Parathyroid adenoma (tissue), 2 donors: ENCODE measurements around the gene PLCXD1.
"Not testable (repeated sequence)": the region's sequence is repeated elsewhere in the genome, so short reads cannot be mapped to it uniquely, and the experiment has no call there.

Experiments used
- H2AFZ ChIP-seq: fragments of 300-600 bp; sonication (generic); one replicate; pipeline ENCODE4 v1.7.0; 2017; ENCODE audit warnings: antibody characterized with exemption, mild to moderate bottlenecking
- H3K27ac ChIP-seq: fragments of 300-600 bp; sonication (generic); one replicate; pipeline ENCODE4 v1.7.0; 2017
- H3K27me3 ChIP-seq: fragments of 300-600 bp; sonication (generic); one replicate; pipeline ENCODE4 v1.7.0; 2017; ENCODE audit warnings: low read length; ENCODE audit not compliant: control insufficient read depth, insufficient read depth
- H3K36me3 ChIP-seq: fragments of 300-600 bp; sonication (generic); one replicate; pipeline ENCODE4 v1.7.0; 2017; ENCODE audit warnings: low read length; ENCODE audit not compliant: control insufficient read depth, insufficient read depth
- H3K4me1 ChIP-seq: fragments of 300-600 bp; sonication (generic); one replicate; pipeline ENCODE4 v1.7.0; 2017; ENCODE audit warnings: control low read depth
- H3K4me2 ChIP-seq: fragments of 300-600 bp; sonication (generic); one replicate; pipeline ENCODE4 v1.7.0; 2017; ENCODE audit warnings: low read length
- H3K4me3 ChIP-seq: fragments of 300-600 bp; sonication (generic); one replicate; pipeline ENCODE4 v1.7.0; 2017; ENCODE audit warnings: low read depth, low read length
- H3K79me2 ChIP-seq: fragments of 300-600 bp; sonication (generic); one replicate; pipeline ENCODE4 v1.7.0; 2017; ENCODE audit warnings: control low read depth
- H3K9ac ChIP-seq: fragments of 300-600 bp; sonication (generic); one replicate; pipeline ENCODE4 v1.7.0; 2017; ENCODE audit warnings: mild to moderate bottlenecking
- H3K9me3 ChIP-seq: fragments of 300-600 bp; sonication (generic); one replicate; pipeline ENCODE4 v1.7.0; 2017; ENCODE audit warnings: low read length; ENCODE audit not compliant: control insufficient read depth
- TF ChIP-seq, protein P1 (sequence below): fragments of 300-600 bp; sonication (generic); IDR thresholded peaks from one replicate; pipeline ENCODE4 v1.7.0; 2017; ENCODE audit warnings: antibody characterized with exemption, mild to moderate bottlenecking
- donor health status: primary hyperparathyroidism.

Gene PLCXD1

DNA sequence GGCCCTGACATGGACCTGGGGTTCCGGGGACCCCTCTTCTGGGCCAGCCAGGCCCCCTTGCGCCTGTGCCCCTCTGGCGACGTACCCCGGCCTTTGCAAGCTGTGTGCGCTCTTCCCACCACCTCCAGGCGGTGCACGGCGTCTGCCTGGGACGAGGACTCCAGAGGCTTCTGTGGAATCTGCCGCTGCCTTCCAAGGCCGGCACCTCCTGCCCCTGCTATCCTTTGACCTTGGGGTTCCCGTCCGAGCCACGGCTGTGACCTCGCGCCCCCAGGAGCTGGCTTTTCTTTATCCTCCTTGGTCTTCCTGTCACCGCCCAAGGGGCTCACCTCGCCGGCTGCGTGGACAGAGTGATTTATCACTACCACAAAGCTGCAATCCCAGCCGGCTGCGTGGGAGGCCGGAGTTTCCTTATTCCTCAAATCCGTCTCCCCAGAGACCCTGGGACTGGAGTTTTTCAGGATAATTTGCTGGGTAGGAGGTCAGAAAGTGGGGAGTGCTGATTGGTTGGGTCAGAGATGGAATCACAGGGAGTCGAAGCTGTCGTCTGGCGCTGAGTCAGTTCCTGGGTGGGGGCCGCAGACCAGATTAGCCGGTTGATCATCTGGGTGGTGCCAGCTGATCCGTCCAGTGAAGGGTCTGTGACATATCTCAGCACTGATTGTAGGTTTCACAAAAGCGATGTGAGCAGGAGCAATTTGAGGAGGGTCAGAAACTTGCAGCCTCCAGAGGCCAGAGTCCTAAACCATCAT, 19.8 kb upstream of the PLCXD1 start:
- Histone ChIP-seq H3K36me3 (no peaks in the 10 kb centered on the region), H3K9me3 (no peaks in the 10 kb centered on the region), H2AFZ (no peak overlapping the region), H3K4me2 (no peak overlapping the region), H3K79me2 (no peaks in the 10 kb centered on the region), H3K9ac (no peak overlapping the region), H3K4me1 (no peaks in the 10 kb centered on the region), H3K27ac (no peak overlapping the region), H3K27me3 (no peaks in the 10 kb centered on the region), H3K4me3 (no peak overlapping the region)
- TF ChIP-seq, protein P1, sequence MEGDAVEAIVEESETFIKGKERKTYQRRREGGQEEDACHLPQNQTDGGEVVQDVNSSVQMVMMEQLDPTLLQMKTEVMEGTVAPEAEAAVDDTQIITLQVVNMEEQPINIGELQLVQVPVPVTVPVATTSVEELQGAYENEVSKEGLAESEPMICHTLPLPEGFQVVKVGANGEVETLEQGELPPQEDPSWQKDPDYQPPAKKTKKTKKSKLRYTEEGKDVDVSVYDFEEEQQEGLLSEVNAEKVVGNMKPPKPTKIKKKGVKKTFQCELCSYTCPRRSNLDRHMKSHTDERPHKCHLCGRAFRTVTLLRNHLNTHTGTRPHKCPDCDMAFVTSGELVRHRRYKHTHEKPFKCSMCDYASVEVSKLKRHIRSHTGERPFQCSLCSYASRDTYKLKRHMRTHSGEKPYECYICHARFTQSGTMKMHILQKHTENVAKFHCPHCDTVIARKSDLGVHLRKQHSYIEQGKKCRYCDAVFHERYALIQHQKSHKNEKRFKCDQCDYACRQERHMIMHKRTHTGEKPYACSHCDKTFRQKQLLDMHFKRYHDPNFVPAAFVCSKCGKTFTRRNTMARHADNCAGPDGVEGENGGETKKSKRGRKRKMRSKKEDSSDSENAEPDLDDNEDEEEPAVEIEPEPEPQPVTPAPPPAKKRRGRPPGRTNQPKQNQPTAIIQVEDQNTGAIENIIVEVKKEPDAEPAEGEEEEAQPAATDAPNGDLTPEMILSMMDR, result no peak

GRCh38 chrX:261919-262352, 19.2 kb upstream of the PLCXD1 start:
- no peak overlapping the region for H3K27ac ChIP-seq

GRCh38 chrX:262381-262909, 18.7 kb upstream of the PLCXD1 start:
- H3K27me3 ChIP-seq, result no peaks in the 10 kb centered on the region
- H3K9me3 ChIP-seq, result no peaks in the 10 kb centered on the region
- H3K36me3 ChIP-seq, result no peaks in the 10 kb centered on the region
- H3K4me1 ChIP-seq, result no peaks in the 10 kb centered on the region
- TF ChIP-seq, protein P1, result no peak
- H3K4me2 ChIP-seq, result no peak overlapping the region
- H3K4me3 ChIP-seq, result no peak overlapping the region
- no peak overlapping the region for H3K27ac ChIP-seq
- no peak overlapping the region for H2AFZ ChIP-seq
- no peaks in the 10 kb centered on the region for H3K79me2 ChIP-seq
- no peak overlapping the region for H3K9ac ChIP-seq

More at GRCh38 chrX:261919-262352, 19.2 kb upstream of the PLCXD1 start:
- Histone ChIP-seq H3K4me1 (no peaks in the 10 kb centered on the region), H3K27me3 (no peaks in the 10 kb centered on the region), H3K36me3 (no peaks in the 10 kb centered on the region), H3K9ac (no peak overlapping the region), H3K9me3 (no peaks in the 10 kb centered on the region), H3K79me2 (no peaks in the 10 kb centered on the region), H2AFZ (no peak overlapping the region), H3K4me3 (no peak overlapping the region), H3K4me2 (no peak overlapping the region)
- TF ChIP-seq, protein P1, result no peak

DNA sequence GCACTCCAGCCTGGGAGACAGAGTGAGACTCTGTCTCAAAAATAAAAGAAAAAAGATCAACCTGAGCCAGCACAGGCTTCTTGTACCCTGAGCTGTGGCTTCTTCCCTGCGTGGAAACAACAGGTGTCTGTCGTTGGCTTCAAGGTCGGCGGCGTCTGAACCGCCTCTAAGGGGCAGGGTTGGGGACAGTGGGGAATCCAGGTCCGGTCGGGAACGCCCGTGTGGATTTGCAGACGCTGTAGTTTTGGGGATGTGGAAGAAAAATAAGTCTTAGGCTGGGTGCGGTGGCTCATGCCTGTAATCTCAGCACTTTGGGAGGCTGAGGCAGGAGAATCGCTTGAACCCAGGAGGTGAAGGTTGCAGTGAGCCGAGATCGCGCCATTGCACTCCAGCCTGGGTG, 17.2 kb upstream of the PLCXD1 start:
- not testable (repeated sequence) for H3K27ac ChIP-seq, H3K36me3 ChIP-seq, H3K27me3 ChIP-seq, H3K4me2 ChIP-seq, H2AFZ ChIP-seq, H3K9me3 ChIP-seq, H3K79me2 ChIP-seq, H3K4me1 ChIP-seq, H3K4me3 ChIP-seq, H3K9ac ChIP-seq

- Histone ChIP-seq H3K36me3 (no peaks in the 10 kb centered on the region), H3K27ac (no peak overlapping the region), H3K9me3 (no peaks in the 10 kb centered on the region), H2AFZ (no peak overlapping the region), H3K4me1 (no peaks in the 10 kb centered on the region), H3K27me3 (no peaks in the 10 kb centered on the region), H3K9ac (no peak overlapping the region), H3K79me2 (no peaks in the 10 kb centered on the region), H3K4me3 (no peak overlapping the region), H3K4me2 (no peak overlapping the region)
- TF ChIP-seq, protein P1, result no peak
Measured at GRCh38 chrX:264634-265455, 16.3 kb upstream of the PLCXD1 start.
